CD8-positive, alpha-beta memory T cell (primary cell): Measurements from ENCODE around the gene PPP2R5E. TPM values are rescaled to one million over a fixed set of nuclear protein-coding genes. Genes with fewer than 3 reads are reported as not detected.
A peak's percentile ranks its signal among the peaks of the same experiment; 100 is the strongest.
"Not testable (repeated sequence)": the region's sequence is repeated elsewhere in the genome, so short reads cannot be mapped to it uniquely, and the experiment has no call there.

Source experiments
- CTCF ChIA-PET: fragments of 350-600 bp; sonication (Branson Sonifier 250); formaldehyde crosslinking; loops from one replicate; lab custom pipeline; 2021; ENCODE audit warnings: antibody characterized with exemption; lab: Charles Lee
- POLR2A ChIA-PET: fragments of 350-600 bp; sonication (Branson Sonifier 250); formaldehyde crosslinking; loops from one replicate; lab custom pipeline; 2021; ENCODE audit warnings: antibody characterized with exemption; lab: Charles Lee
- DNase-seq, 5 donors: peaks; one replicate each; pipeline versions ENCODE4 v3.0.0 to v3.0.0-alpha.2; 2020 to 2022; ENCODE audit warnings: mixed read lengths in 1 of 5
- H3K27ac ChIP-seq: one replicate; pipeline ENCODE4 v1.7.0; 2013; ENCODE audit warnings: low read depth, mild to moderate bottlenecking, low read length, moderate library complexity
- H3K27me3 ChIP-seq: 2 replicates; pipeline ENCODE4 v1.7.0; 2013; ENCODE audit warnings: low read length, mild to moderate bottlenecking; ENCODE audit not compliant: insufficient read depth, poor library complexity, severe bottlenecking
- H3K36me3 ChIP-seq: 2 replicates; pipeline ENCODE4 v1.7.0; 2013; ENCODE audit warnings: mild to moderate bottlenecking, low read length, moderate library complexity; ENCODE audit not compliant: insufficient read depth
- H3K4me1 ChIP-seq: 2 replicates; pipeline ENCODE4 v1.7.0; 2013; ENCODE audit warnings: mild to moderate bottlenecking, low read length, moderate library complexity; ENCODE audit not compliant: insufficient read depth
- H3K4me3 ChIP-seq: 2 replicates; pipeline ENCODE4 v1.7.0; 2013; ENCODE audit warnings: mild to moderate bottlenecking, low read length
- H3K9me3 ChIP-seq: 2 replicates; pipeline ENCODE4 v1.7.0; 2013; ENCODE audit warnings: mild to moderate bottlenecking, low read length
- H3K27ac Mint-ChIP-seq, 8 donors: one replicate each; pipeline ENCODE4 v1.8.0; 2020 to 2021; ENCODE audit warnings: mixed read lengths in 8 of 8, mild to moderate bottlenecking in 6 of 8, inconsistent platforms in 3 of 8, moderate library complexity in 3 of 8
- H3K27me3 Mint-ChIP-seq, 2 donors: one replicate each; pipeline ENCODE4 v1.8.0; 2020 to 2021; ENCODE audit warnings: mixed read lengths in 2 of 2, mild to moderate bottlenecking in 1 of 2, moderate library complexity in 1 of 2
- H3K36me3 Mint-ChIP-seq, 3 donors: one replicate each; pipeline ENCODE4 v1.8.0; 2020 to 2021; ENCODE audit warnings: mixed read lengths in 3 of 3, inconsistent platforms in 1 of 3, mild to moderate bottlenecking in 1 of 3
- H3K4me1 Mint-ChIP-seq, 3 donors: one replicate each; pipeline ENCODE4 v1.8.0; 2020 to 2021; ENCODE audit warnings: mixed read lengths in 3 of 3, inconsistent platforms in 1 of 3, mild to moderate bottlenecking in 1 of 3
- H3K4me3 Mint-ChIP-seq, 7 donors: one replicate each; pipeline ENCODE4 v1.8.0; 2020 to 2021; ENCODE audit warnings: mixed read lengths in 7 of 7, mild to moderate bottlenecking in 6 of 7, moderate library complexity in 4 of 7, inconsistent platforms in 2 of 7
- H3K9me3 Mint-ChIP-seq, 5 donors: one replicate each; pipeline ENCODE4 v1.8.0; 2020 to 2022; ENCODE audit warnings: mixed read lengths in 5 of 5, mild to moderate bottlenecking in 3 of 5, moderate library complexity in 2 of 5, inconsistent platforms in 1 of 5
- polyA plus RNA-seq: library from polyadenylated mRNA; unstranded; fragments of 300-500 nt; fragmentation: Illumina TruSeq; gene quantifications from one replicate; pipeline ENCODE4 v1.2.3, GENCODE V29; 2021
- total RNA-seq, 2 experiments: library from RNA; stranded (reverse); gene quantifications; one replicate each; pipeline ENCODE4 v1.2.3, GENCODE V29; 2021

The PPP2R5E gene
- total and polyA plus RNA-seq, 3 experiments from 2014 or later = 39.3 to 56.5 (median 55.0) TPM

DNA sequence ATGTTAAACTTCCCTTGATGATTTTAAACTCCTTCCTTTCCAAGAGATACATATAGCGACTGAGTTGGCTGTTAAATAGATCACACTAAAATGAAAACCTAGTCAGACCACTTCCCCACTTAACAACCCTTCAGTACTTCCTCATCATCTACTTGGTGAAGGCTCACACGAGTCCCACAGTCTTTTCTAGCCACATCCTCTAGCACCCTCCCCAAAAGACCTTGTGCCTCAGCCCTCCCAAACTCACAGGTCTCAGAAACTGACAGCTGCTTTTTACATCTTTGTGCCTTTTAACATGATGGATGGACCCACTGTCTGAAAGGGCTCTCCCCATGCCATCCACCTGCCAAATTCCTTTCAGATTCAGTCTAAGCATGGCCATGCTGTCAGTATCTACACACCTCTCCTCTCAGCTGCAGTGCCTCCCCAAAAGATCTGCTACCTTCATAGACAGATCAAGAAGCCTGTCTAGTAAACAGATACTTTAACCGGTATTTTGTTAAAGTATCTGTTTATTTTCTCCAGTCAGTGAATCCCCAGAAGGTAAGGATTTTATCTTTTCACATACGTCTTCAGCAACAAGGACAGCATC, 159.3 kb downstream of the PPP2R5E start:
- peaks cover 25% of the 10 kb centered on the region for H3K36me3 ChIP-seq
- POLR2A ChIA-PET = no interaction called here
- peaks cover 11 to 16% (median 13%) of the 10 kb centered on the region in 3 donors for H3K4me1 Mint-ChIP-seq

DNA sequence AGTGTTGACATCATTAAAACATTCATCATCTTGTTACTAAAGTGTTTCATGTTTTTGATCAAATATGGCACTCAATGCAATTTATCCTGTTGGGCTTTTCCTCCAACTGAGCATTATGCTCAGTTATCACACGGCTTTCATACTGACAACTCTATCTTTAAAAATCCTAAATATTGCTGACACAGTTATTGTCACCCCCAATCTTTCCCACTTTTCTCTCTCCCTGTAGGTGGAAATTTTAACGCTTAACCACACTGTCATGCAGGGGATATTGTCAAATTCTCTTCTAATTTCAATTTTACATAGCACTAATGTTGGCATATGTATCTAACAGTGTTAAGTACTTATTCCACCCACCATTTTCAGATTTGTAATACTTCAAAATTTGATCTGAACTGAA, 164.7 kb downstream of the PPP2R5E start:
- H3K36me3 Mint-ChIP-seq = peaks cover 26 to 68% (median 30%) of the 10 kb centered on the region in 3 donors
- peaks cover 0 to under 1% (median 0%) of the 10 kb centered on the region in 3 donors for H3K4me1 Mint-ChIP-seq
- Histone ChIP-seq H3K4me3 (no peak overlapping the region), H3K9me3 (no peaks in the 10 kb centered on the region), H3K27me3 (no peaks in the 10 kb centered on the region), H3K36me3 (peaks cover 14% of the 10 kb centered on the region), H3K27ac (no peak overlapping the region), H3K4me1 (no peaks in the 10 kb centered on the region)
- POLR2A ChIA-PET = no interaction called here
- CTCF ChIA-PET = no interaction called here
- no peaks in the 10 kb centered on the region for H3K27me3 Mint-ChIP-seq
- DNase-seq = no peak
- no peaks in the 10 kb centered on the region for H3K9me3 Mint-ChIP-seq
- H3K27ac Mint-ChIP-seq = no peak overlapping the region
- H3K4me3 Mint-ChIP-seq = no peak overlapping the region

More for the DNA sequence above, 159.3 kb downstream of the PPP2R5E start:
- Mint-ChIP-seq H3K27ac (peak overlapping the region; percentile 13 to 91 (median 75)), H3K36me3 (peaks cover 13 to 80% (median 22%) of the 10 kb centered on the region in 3 donors), H3K4me3 (peak overlapping the region in 4 of 7 donors; percentile 20 to 64 (median 36)), H3K9me3 (no peaks in the 10 kb centered on the region), H3K27me3 (no peaks in the 10 kb centered on the region)
- Histone ChIP-seq H3K9me3 (no peaks in the 10 kb centered on the region), H3K27ac (no peak overlapping the region), H3K4me3 (no peak overlapping the region), H3K27me3 (no peaks in the 10 kb centered on the region), H3K4me1 (peaks cover 9% of the 10 kb centered on the region)
- peak in 4 of 5 donors; percentile 1 to 12 (median 5) for DNase-seq
- CTCF ChIA-PET = no interaction called here

DNA sequence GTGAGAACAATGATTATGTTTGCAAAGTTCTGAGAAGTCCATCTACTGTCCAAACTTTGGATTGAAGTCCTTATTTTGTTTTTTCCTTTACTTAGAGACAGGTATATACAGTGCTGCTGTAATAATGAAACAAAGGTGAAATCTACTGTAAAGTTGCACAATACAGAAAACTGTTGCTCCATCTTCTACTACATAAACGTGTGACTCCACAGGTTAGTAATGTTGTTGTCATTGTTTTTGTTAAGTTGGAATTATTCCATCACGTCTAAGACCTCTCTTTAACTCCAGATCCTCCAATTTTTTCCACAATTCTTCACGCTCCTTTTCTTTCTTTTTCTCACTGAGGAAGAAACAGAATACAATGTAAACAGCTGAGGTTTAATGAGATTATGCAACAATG, 167.4 kb downstream of the PPP2R5E start:
- H3K9me3 Mint-ChIP-seq = peaks cover 2 to 9% (median 6%) of the 10 kb centered on the region in 5 donors
- peaks cover 30 to 63% (median 36%) of the 10 kb centered on the region in 3 donors for H3K36me3 Mint-ChIP-seq
- no peak for DNase-seq
- no peaks in the 10 kb centered on the region for H3K27me3 Mint-ChIP-seq
- H3K4me1 ChIP-seq = no peaks in the 10 kb centered on the region
- POLR2A ChIA-PET = no interaction called here
- H3K36me3 ChIP-seq = no peaks in the 10 kb centered on the region
- no peak overlapping the region for H3K4me3 ChIP-seq
- H3K9me3 ChIP-seq = peaks cover 2% of the 10 kb centered on the region
- no peak overlapping the region for H3K27ac ChIP-seq
- no peaks in the 10 kb centered on the region for H3K4me1 Mint-ChIP-seq
- CTCF ChIA-PET = no interaction called here
- H3K4me3 Mint-ChIP-seq = no peak overlapping the region
- H3K27me3 ChIP-seq = no peaks in the 10 kb centered on the region
- H3K27ac Mint-ChIP-seq = peak overlapping the region in 2 of 8 donors; percentile 26 to 91

DNA sequence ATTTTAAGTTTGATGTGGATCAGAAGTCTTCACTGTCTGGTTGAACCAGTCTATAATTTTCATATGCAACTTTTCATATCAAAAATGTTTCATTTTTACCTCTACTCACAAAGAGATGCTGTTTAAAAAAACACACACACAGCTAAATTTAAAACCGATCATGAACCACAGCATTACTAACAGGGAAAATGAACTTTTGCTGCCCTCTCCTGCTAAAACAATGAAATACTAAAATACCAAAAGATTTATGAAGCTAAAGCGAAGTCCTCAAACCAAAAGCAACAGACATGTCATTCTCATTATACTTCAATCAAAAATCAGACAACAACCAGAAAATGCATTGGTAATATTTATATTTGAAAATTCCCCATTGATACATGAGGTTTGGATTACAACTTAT, 171.6 kb downstream of the PPP2R5E start:
- H3K4me3 ChIP-seq, H3K36me3 ChIP-seq, H3K4me3 Mint-ChIP-seq, H3K4me1 ChIP-seq, H3K27me3 Mint-ChIP-seq, H3K9me3 ChIP-seq, H3K27me3 ChIP-seq, H3K27ac Mint-ChIP-seq, H3K27ac ChIP-seq, H3K4me1 Mint-ChIP-seq, CTCF ChIA-PET, DNase-seq: not testable (repeated sequence)
- POLR2A ChIA-PET = interaction anchor here (1.3 kb wide), 1 partner anchor 11 kb away, joined by 3 read pairs; no protein-coding TSS in a partner anchor
- Mint-ChIP-seq H3K36me3 (peaks cover 30 to 57% (median 45%) of the 10 kb centered on the region in 3 donors), H3K9me3 (peaks cover 10 to 29% (median 11%) of the 10 kb centered on the region in 5 donors)

DNA sequence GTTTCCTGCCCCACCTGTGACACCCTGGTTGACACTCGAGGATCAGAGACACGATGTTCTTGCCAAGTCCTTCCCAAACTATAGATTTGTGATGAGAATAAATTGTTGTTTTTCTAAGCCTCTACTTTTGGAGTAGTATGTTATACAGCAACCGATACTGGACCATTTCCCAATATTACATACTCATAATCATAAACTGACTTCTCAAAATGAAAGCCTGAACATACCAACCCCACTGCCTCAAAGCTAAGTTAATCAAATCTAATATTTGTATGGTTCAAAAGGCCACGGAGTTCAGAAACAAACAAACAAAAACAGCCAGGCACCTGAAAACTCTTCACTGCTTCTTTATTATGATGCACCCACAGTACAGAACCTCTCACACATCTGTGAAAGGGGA, 172.1 kb downstream of the PPP2R5E start:
- no peaks in the 10 kb centered on the region for H3K36me3 ChIP-seq
- H3K4me3 Mint-ChIP-seq = no peak overlapping the region
- H3K27me3 Mint-ChIP-seq = peaks cover 0 to 2% of the 10 kb centered on the region in 2 donors
- H3K4me1 Mint-ChIP-seq = no peaks in the 10 kb centered on the region
- peak overlapping the region in 1 of 8 donors; percentile 2 for H3K27ac Mint-ChIP-seq
- CTCF ChIA-PET = no interaction called here
- peaks cover 3% of the 10 kb centered on the region for H3K9me3 ChIP-seq
- peaks cover 10 to 29% (median 11%) of the 10 kb centered on the region in 5 donors for H3K9me3 Mint-ChIP-seq
- no peak for DNase-seq
- no peak overlapping the region for H3K4me3 ChIP-seq
- H3K4me1 ChIP-seq = no peaks in the 10 kb centered on the region
- H3K27ac ChIP-seq = no peak overlapping the region
- H3K36me3 Mint-ChIP-seq = peaks cover 29 to 56% (median 40%) of the 10 kb centered on the region in 3 donors
- POLR2A ChIA-PET = no interaction called here
- H3K27me3 ChIP-seq = no peaks in the 10 kb centered on the region

DNA sequence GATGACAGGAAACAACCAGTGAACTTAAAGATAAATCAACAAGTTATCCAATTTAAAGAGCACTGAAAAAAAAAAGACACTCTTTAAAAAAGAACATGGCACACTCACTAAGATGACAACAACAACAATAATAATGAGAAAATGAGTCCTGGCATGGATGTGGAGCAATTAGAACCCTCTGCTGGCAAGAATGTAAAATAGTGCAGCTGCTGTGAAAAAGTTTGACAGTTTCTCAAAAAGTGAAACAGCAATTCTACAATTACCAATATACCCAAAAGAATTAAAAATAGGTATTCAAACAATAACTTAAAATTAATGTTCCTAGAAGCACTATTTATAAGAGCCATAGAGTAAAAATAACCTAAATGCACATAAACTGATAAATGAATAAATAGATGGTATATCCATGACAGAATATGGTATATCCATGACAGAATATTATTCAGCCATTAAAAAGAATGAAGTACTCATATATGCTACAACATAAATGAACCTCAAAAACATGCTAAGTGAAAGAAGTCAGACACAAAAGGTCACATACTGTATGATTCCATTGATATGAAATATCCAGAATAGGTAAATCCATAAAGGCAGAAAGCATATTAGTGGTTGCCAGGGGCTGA, 175.3 kb downstream of the PPP2R5E start:
- Histone ChIP-seq H3K4me3 (no peak overlapping the region), H3K27me3 (no peaks in the 10 kb centered on the region), H3K27ac (no peak overlapping the region), H3K36me3 (no peaks in the 10 kb centered on the region), H3K4me1 (no peaks in the 10 kb centered on the region), H3K9me3 (peaks cover 3% of the 10 kb centered on the region)
- DNase-seq = no peak
- H3K36me3 Mint-ChIP-seq = peaks cover 15 to 48% (median 17%) of the 10 kb centered on the region in 3 donors
- H3K27ac Mint-ChIP-seq = peak overlapping the region in 1 of 8 donors; percentile 54
- H3K9me3 Mint-ChIP-seq = peaks cover 10 to 29% (median 18%) of the 10 kb centered on the region in 5 donors
- no peaks in the 10 kb centered on the region for H3K4me1 Mint-ChIP-seq
- ChIA-PET POLR2A (no interaction called here), CTCF (no interaction called here)
- H3K27me3 Mint-ChIP-seq = peaks cover 0 to 2% of the 10 kb centered on the region in 2 donors
- no peak overlapping the region for H3K4me3 Mint-ChIP-seq

DNA sequence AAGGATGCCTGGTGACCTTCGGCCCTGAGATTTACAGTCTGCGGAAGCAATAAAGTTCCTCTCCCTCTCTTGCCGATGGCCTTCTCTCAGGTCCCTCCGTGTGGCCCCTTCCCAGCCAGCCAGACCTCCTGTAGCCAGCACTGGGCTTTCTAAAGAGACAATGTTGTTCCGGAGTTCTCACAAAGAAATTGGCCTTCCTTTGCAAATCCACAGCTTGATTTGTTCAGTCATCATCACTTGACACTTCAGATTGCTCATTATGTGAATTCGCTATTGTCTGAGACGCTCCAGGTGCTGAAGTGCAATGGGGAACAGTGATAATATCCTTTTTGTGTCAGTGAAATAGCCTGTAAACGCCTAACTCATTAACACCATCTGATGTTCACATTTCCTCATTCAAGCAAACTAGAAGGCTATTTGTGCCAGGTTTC, 180.8 kb downstream of the PPP2R5E start:
- ChIA-PET CTCF (no interaction called here), POLR2A (no interaction called here)
- no peak for DNase-seq
- H3K4me3 Mint-ChIP-seq = no peak overlapping the region
- no peaks in the 10 kb centered on the region for H3K4me1 Mint-ChIP-seq
- H3K27me3 ChIP-seq = no peaks in the 10 kb centered on the region
- H3K4me1 ChIP-seq = no peaks in the 10 kb centered on the region
- H3K36me3 ChIP-seq = no peaks in the 10 kb centered on the region
- H3K27me3 Mint-ChIP-seq = peaks cover 5 to 9% of the 10 kb centered on the region in 2 donors
- no peaks in the 10 kb centered on the region for H3K9me3 ChIP-seq
- H3K27ac ChIP-seq = no peak overlapping the region
- H3K27ac Mint-ChIP-seq = peak overlapping the region in 1 of 8 donors; percentile 1
- H3K9me3 Mint-ChIP-seq = peaks cover 2 to 11% (median 8%) of the 10 kb centered on the region in 5 donors
- H3K4me3 ChIP-seq = no peak overlapping the region
- peaks cover 0 to 7% (median 0%) of the 10 kb centered on the region in 3 donors for H3K36me3 Mint-ChIP-seq

DNA sequence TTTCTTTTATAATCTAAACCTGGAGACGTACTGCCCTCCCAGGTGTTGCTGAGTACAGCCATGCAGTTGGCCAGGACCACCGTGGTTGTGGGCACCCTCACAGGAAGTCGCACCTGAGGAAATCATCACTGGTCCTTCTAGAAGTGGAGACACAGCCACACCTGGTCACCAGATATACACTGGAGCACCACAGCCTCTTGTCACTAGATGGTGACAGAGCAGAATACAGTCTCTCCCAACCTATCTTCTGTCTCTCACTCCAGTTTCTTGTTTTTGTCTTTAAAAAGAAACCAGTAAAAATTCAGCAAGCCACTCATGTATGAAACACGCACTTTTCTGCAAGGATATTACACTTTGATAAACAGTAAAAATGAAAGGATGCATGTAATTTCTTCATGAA, 181.4 kb downstream of the PPP2R5E start:
- Histone ChIP-seq H3K27me3 (no peaks in the 10 kb centered on the region), H3K36me3 (no peaks in the 10 kb centered on the region), H3K27ac (no peak overlapping the region), H3K9me3 (no peaks in the 10 kb centered on the region), H3K4me3 (no peak overlapping the region), H3K4me1 (no peaks in the 10 kb centered on the region)
- POLR2A ChIA-PET = no interaction called here
- Mint-ChIP-seq H3K36me3 (peaks cover 0 to 7% (median 0%) of the 10 kb centered on the region in 3 donors), H3K27ac (no peak overlapping the region), H3K4me1 (no peaks in the 10 kb centered on the region), H3K4me3 (no peak overlapping the region), H3K9me3 (peaks cover 0 to 11% (median 7%) of the 10 kb centered on the region in 5 donors), H3K27me3 (peaks cover 3 to 9% of the 10 kb centered on the region in 2 donors)
- CTCF ChIA-PET = no interaction called here
- DNase-seq = no peak
